Measurements from ENCODE around the gene CCNL2.

Gene CCNL2

DNA sequence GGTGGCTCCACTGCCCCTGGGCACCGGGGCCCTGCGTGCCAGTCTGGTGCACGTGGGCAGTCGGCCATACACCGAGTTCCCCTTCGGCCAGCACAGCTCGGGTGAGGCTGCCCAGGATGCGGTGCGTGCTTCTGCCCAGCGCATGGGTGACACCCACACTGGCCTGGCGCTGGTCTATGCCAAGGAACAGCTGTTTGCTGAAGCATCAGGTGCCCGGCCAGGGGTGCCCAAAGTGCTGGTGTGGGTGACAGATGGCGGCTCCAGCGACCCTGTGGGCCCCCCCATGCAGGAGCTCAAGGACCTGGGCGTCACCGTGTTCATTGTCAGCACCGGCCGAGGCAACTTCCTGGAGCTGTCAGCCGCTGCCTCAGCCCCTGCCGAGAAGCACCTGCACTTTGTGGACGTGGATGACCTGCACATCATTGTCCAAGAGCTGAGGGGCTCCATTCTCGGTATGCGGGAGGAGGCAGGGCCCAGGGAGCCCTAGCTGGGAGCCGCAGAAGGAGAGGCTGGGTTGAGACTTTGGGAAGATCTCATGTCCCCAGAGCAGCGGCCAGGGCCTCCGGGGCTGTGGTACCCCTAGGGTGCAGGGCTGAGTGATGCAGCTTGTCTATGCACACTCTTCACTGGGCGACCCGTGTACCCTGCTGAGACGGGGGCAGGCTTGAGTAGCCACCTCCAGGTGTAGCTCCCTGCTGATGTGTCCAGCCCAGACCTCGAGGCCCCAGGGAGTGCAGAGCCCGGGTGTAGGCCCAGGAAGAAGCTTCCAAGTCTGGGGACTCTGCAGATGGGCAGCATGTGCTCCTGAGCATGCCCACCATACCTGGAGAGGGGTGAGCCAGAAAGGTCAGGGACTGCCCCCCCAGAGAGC, 38.1 kb upstream of the CCNL2 start:
- DNase-seq (ENCODE audit: low spot score) (peak; percentile 65), ATAC-seq (ENCODE audit: low read depth) (no peak)
- no peaks in the 10 kb centered on the region for H3K36me3 ChIP-seq (ENCODE audit: low read depth)
- TF ChIP-seq, protein P1, sequence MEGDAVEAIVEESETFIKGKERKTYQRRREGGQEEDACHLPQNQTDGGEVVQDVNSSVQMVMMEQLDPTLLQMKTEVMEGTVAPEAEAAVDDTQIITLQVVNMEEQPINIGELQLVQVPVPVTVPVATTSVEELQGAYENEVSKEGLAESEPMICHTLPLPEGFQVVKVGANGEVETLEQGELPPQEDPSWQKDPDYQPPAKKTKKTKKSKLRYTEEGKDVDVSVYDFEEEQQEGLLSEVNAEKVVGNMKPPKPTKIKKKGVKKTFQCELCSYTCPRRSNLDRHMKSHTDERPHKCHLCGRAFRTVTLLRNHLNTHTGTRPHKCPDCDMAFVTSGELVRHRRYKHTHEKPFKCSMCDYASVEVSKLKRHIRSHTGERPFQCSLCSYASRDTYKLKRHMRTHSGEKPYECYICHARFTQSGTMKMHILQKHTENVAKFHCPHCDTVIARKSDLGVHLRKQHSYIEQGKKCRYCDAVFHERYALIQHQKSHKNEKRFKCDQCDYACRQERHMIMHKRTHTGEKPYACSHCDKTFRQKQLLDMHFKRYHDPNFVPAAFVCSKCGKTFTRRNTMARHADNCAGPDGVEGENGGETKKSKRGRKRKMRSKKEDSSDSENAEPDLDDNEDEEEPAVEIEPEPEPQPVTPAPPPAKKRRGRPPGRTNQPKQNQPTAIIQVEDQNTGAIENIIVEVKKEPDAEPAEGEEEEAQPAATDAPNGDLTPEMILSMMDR (IDR thresholded peaks at IDR 0.05; ENCODE audit: poor library complexity, severe bottlenecking), result no peak
- no peaks in the 10 kb centered on the region for H3K27me3 ChIP-seq (ENCODE audit: insufficient read depth, poor library complexity, severe bottlenecking)
- no peak overlapping the region for H3K4me3 ChIP-seq (ENCODE audit: severe bottlenecking)
- H3K4me1 ChIP-seq (ENCODE audit: insufficient read depth, poor library complexity, severe bottlenecking), result peaks cover 9% of the 10 kb centered on the region
- no peaks in the 10 kb centered on the region for H3K9me3 ChIP-seq (ENCODE audit: severe bottlenecking)
- no peak overlapping the region for H3K27ac ChIP-seq (ENCODE audit: poor library complexity, severe bottlenecking)

GRCh38 chr1:1436630-1437032, 37.5 kb upstream of the CCNL2 start:
- Histone ChIP-seq H3K27ac (ENCODE audit: poor library complexity, severe bottlenecking) (no peak overlapping the region), H3K4me1 (ENCODE audit: insufficient read depth, poor library complexity, severe bottlenecking) (peaks cover 9% of the 10 kb centered on the region), H3K36me3 (ENCODE audit: low read depth) (no peaks in the 10 kb centered on the region), H3K9me3 (ENCODE audit: severe bottlenecking) (no peaks in the 10 kb centered on the region), H3K27me3 (ENCODE audit: insufficient read depth, poor library complexity, severe bottlenecking) (no peaks in the 10 kb centered on the region), H3K4me3 (ENCODE audit: severe bottlenecking) (peak overlapping the region; percentile 45)
- no peak for DNase-seq (ENCODE audit: low spot score)
- TF ChIP-seq, protein P1 (IDR thresholded peaks at IDR 0.05; ENCODE audit: poor library complexity, severe bottlenecking), result no peak
- ATAC-seq (ENCODE audit: low read depth), result no peak

DNA sequence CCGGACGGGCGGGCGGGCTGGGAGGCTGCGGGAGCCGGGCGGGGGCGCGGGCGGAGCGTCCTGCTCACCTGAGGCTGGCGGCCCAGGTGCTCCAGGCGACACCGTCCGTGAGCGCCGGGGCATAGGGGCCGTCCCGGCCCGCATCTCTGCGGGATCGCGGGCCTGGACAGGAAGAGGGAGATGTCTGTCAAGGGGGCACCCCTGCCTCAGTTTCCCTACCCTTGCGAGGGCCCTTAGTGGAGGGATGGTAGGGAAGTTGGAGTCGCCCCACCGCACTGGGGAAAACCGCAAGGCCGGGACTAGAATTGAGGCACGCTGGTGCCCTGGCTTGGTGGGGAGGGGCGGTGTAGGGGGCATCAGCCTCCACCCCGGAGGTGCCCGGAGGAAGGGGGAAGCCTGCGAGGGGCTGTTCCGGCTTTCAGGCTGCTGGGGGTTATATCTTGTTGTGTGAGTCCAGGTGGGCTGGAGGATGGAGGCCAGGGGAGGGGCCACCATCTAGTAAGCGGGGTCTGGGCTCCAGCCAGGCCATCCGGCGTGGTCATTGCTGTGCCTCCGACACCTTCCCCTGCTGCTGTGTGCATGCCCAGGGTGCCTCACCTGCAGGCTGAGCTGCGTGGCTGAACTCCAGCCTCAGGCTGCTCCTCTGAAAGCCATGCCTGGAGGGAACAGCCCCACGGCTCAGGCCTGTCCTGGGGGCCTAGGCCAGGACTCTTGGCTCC, 36.9 kb upstream of the CCNL2 start:
- no peaks in the 10 kb centered on the region for H3K9me3 ChIP-seq (ENCODE audit: severe bottlenecking)
- no peak for DNase-seq (ENCODE audit: low spot score)
- TF ChIP-seq, protein P1 (IDR thresholded peaks at IDR 0.05; ENCODE audit: poor library complexity, severe bottlenecking), result no peak
- no peak overlapping the region for H3K27ac ChIP-seq (ENCODE audit: poor library complexity, severe bottlenecking)
- ATAC-seq (ENCODE audit: low read depth), result no peak
- H3K4me3 ChIP-seq (ENCODE audit: severe bottlenecking), result peak overlapping the region; percentile 45
- H3K27me3 ChIP-seq (ENCODE audit: insufficient read depth, poor library complexity, severe bottlenecking), result no peaks in the 10 kb centered on the region
- peaks cover 9% of the 10 kb centered on the region for H3K4me1 ChIP-seq (ENCODE audit: insufficient read depth, poor library complexity, severe bottlenecking)
- H3K36me3 ChIP-seq (ENCODE audit: low read depth), result no peaks in the 10 kb centered on the region

DNA sequence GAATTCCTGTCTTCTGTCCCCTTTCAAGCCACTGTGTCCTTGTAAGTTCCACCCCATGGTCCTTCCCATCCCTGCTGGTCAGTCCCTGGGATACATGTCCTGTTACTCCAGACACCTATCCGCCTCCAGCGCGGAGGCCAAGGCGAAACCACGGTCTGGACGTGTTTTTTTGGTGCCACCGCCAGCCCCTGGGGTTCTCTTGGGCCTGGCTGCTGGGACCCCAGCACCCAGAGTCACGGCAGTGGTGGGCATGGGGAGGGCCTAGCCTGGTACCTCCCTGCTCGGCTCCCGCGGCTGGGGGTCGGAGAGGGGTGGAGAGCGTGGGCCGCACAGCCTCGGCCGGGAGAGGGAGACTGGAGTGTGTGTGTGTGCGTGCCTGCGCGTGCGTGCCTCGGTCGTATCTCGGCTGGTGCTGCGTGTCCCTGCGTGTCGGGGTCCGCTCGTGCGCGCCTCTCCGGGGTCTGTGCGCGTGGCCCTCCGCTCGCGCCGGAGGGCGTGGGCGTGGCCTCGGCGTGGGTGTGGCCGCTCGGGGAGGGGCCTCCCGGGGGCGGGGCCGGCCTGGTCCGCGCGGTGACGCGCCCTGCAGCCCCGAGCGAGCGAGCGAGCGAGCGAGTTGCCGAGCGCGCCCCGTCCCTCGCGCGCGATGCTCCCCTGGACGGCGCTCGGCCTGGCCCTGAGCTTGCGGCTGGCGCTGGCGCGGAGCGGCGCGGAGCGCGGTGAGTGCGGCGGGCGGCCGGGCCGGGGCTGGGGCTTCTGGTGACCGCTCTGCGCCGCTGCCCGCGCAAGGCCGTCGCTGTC, 36.2 kb upstream of the CCNL2 start, which contains the start of gene VWA1:
TSS of gene VWA1 (plus strand) at position 585 of the 798 bp plus-strand sequence. CDS start at position 644, 59 bp downstream.
- no peaks in the 10 kb centered on the region for H3K9me3 ChIP-seq (ENCODE audit: severe bottlenecking)
- ATAC-seq (ENCODE audit: low read depth) (peak; percentile 61), DNase-seq (ENCODE audit: low spot score) (peak; percentile 66)
- no peak within 1 kb of the TSS for H3K27ac ChIP-seq (ENCODE audit: poor library complexity, severe bottlenecking)
- peak within 1 kb of the TSS; percentile 45 for H3K4me3 ChIP-seq (ENCODE audit: severe bottlenecking)
- H3K36me3 ChIP-seq (ENCODE audit: low read depth), result no peaks in the 10 kb centered on the region
- TF ChIP-seq, protein P1 (IDR thresholded peaks at IDR 0.05; ENCODE audit: poor library complexity, severe bottlenecking), result no peak
- peaks cover 9% of the 10 kb centered on the region for H3K4me1 ChIP-seq (ENCODE audit: insufficient read depth, poor library complexity, severe bottlenecking)
- no peaks in the 10 kb centered on the region for H3K27me3 ChIP-seq (ENCODE audit: insufficient read depth, poor library complexity, severe bottlenecking)

Data from RWPE2 (cell line).